Measurements from ENCODE around the gene TCIRG1. TPM values are rescaled to one million over a fixed set of nuclear protein-coding genes. Genes with fewer than 3 reads are reported as not detected.

The TCIRG1 gene
- total and polyA plus RNA-seq, 7 experiments from 2014 or later, result 27.3 to 381 (median 167) TPM

GRCh38 chr11:68076371-68077042 is 37.7 kb downstream of the TCIRG1 start:
- peaks cover 0 to 2% (median 0%) of the 10 kb centered on the region in 11 donors for H3K9me3 Mint-ChIP-seq
- no peak overlapping the region for H3K4me3 ChIP-seq (ENCODE audit: low read length)
- H3K36me3 Mint-ChIP-seq, result peaks cover 0 to 14% (median 4%) of the 10 kb centered on the region in 5 donors
- H3K27ac Mint-ChIP-seq, result peak overlapping the region in 1 of 9 donors; percentile 33
- no peak overlapping the region for H3K4me3 Mint-ChIP-seq
- ATAC-seq (peak; percentile 36), DNase-seq (peak in 1 of 9 donors; percentile 6)
- no peaks in the 10 kb centered on the region for H3K9me3 ChIP-seq (ENCODE audit: control insufficient read depth in 2 of 3, low read length in 3 of 3)
- no peaks in the 10 kb centered on the region for H3K27me3 ChIP-seq (ENCODE audit: control insufficient read depth in 2 of 2, insufficient read depth in 2 of 2, low read length in 2 of 2)
- H3K4me1 ChIP-seq (ENCODE audit: control insufficient read depth in 2 of 2, insufficient read depth in 2 of 2, low read length in 2 of 2), result no peaks in the 10 kb centered on the region
- no peaks in the 10 kb centered on the region for H3K36me3 ChIP-seq (ENCODE audit: control insufficient read depth in 2 of 3, insufficient read depth in 3 of 3, low read length in 3 of 3)
- intact Hi-C loops (cut with micrococcal nuclease), result no loop called here
- no peaks in the 10 kb centered on the region for H3K27me3 Mint-ChIP-seq
- no peak overlapping the region for H3K27ac ChIP-seq (ENCODE audit: low read depth, low read length)
- ChIA-PET POLR2A (no interaction called here), CTCF (no interaction called here)
- peaks cover 0 to 2% (median 0%) of the 10 kb centered on the region in 7 donors for H3K4me1 Mint-ChIP-seq

- Histone ChIP-seq H3K27me3 (ENCODE audit: control insufficient read depth in 2 of 2, insufficient read depth in 2 of 2, low read length in 2 of 2) (no peaks in the 10 kb centered on the region), H3K27ac (ENCODE audit: low read depth, low read length) (no peak overlapping the region), H3K4me3 (ENCODE audit: low read length) (no peak overlapping the region), H3K4me1 (ENCODE audit: control insufficient read depth in 2 of 2, insufficient read depth in 2 of 2, low read length in 2 of 2) (no peaks in the 10 kb centered on the region), H3K9me3 (ENCODE audit: control insufficient read depth in 2 of 3, low read length in 3 of 3) (no peaks in the 10 kb centered on the region), H3K36me3 (ENCODE audit: control insufficient read depth in 2 of 3, insufficient read depth in 3 of 3, low read length in 3 of 3) (no peaks in the 10 kb centered on the region)
- Mint-ChIP-seq H3K9me3 (peaks cover 0 to 2% (median 0%) of the 10 kb centered on the region in 11 donors), H3K27ac (peak overlapping the region in 2 of 9 donors; percentile 66 to 71), H3K36me3 (peaks cover 0 to 9% (median 4%) of the 10 kb centered on the region in 5 donors), H3K4me1 (peaks cover 0 to 2% (median 0%) of the 10 kb centered on the region in 7 donors), H3K4me3 (no peak overlapping the region), H3K27me3 (no peaks in the 10 kb centered on the region)
- DNase-seq (no peak), ATAC-seq (no peak)
- ChIA-PET CTCF (no interaction called here), POLR2A (no interaction called here)
- intact Hi-C loops (cut with micrococcal nuclease), result no loop called here
Measured at GRCh38 chr11:68077617-68078582, 39.1 kb downstream of the TCIRG1 start.

GRCh38 chr11:68080860-68081259 is 42.0 kb downstream of the TCIRG1 start:
- H3K27me3 Mint-ChIP-seq, result no peaks in the 10 kb centered on the region
- Histone ChIP-seq H3K4me1 (ENCODE audit: control insufficient read depth in 2 of 2, insufficient read depth in 2 of 2, low read length in 2 of 2) (no peaks in the 10 kb centered on the region), H3K9me3 (ENCODE audit: control insufficient read depth in 2 of 3, low read length in 3 of 3) (no peaks in the 10 kb centered on the region), H3K27ac (ENCODE audit: low read depth, low read length) (no peak overlapping the region), H3K4me3 (ENCODE audit: low read length) (no peak overlapping the region), H3K36me3 (ENCODE audit: control insufficient read depth in 2 of 3, insufficient read depth in 3 of 3, low read length in 3 of 3) (no peaks in the 10 kb centered on the region), H3K27me3 (ENCODE audit: control insufficient read depth in 2 of 2, insufficient read depth in 2 of 2, low read length in 2 of 2) (no peaks in the 10 kb centered on the region)
- CTCF ChIA-PET, result no interaction called here
- H3K36me3 Mint-ChIP-seq, result peaks cover 0 to 9% (median 4%) of the 10 kb centered on the region in 5 donors
- DNase-seq, result no peak
- ATAC-seq, result no peak
- intact Hi-C loops (cut with micrococcal nuclease), result no loop called here
- no peak overlapping the region for H3K27ac Mint-ChIP-seq
- no peak overlapping the region for H3K4me3 Mint-ChIP-seq
- H3K4me1 Mint-ChIP-seq, result peaks cover 0 to 2% (median 0%) of the 10 kb centered on the region in 7 donors
- no peaks in the 10 kb centered on the region for H3K9me3 Mint-ChIP-seq
- POLR2A ChIA-PET, result no interaction called here

GRCh38 chr11:68081691-68082090 is 42.9 kb downstream of the TCIRG1 start:
- H3K27me3 ChIP-seq (ENCODE audit: control insufficient read depth in 2 of 2, insufficient read depth in 2 of 2, low read length in 2 of 2), result no peaks in the 10 kb centered on the region
- peaks cover 0 to 2% (median 0%) of the 10 kb centered on the region in 7 donors for H3K4me1 Mint-ChIP-seq
- H3K9me3 ChIP-seq (ENCODE audit: control insufficient read depth in 2 of 3, low read length in 3 of 3), result no peaks in the 10 kb centered on the region
- H3K27ac ChIP-seq (ENCODE audit: low read depth, low read length), result no peak overlapping the region
- no peak overlapping the region for H3K4me3 ChIP-seq (ENCODE audit: low read length)
- H3K27me3 Mint-ChIP-seq, result no peaks in the 10 kb centered on the region
- peaks cover 0 to 9% (median 4%) of the 10 kb centered on the region in 5 donors for H3K36me3 Mint-ChIP-seq
- H3K4me3 Mint-ChIP-seq, result no peak overlapping the region
- ATAC-seq (no peak), DNase-seq (no peak)
- ChIA-PET POLR2A (no interaction called here), CTCF (no interaction called here)
- H3K36me3 ChIP-seq (ENCODE audit: control insufficient read depth in 2 of 3, insufficient read depth in 3 of 3, low read length in 3 of 3), result no peaks in the 10 kb centered on the region
- intact Hi-C loops (cut with micrococcal nuclease), result no loop called here
- H3K27ac Mint-ChIP-seq, result no peak overlapping the region
- no peaks in the 10 kb centered on the region for H3K9me3 Mint-ChIP-seq
- no peaks in the 10 kb centered on the region for H3K4me1 ChIP-seq (ENCODE audit: control insufficient read depth in 2 of 2, insufficient read depth in 2 of 2, low read length in 2 of 2)

- H3K27me3 ChIP-seq (ENCODE audit: control insufficient read depth in 2 of 2, insufficient read depth in 2 of 2, low read length in 2 of 2), result no peaks in the 10 kb centered on the region
- no peak overlapping the region for H3K4me3 ChIP-seq (ENCODE audit: low read length)
- ChIA-PET CTCF (no interaction called here), POLR2A (no interaction called here)
- no peak overlapping the region for H3K27ac ChIP-seq (ENCODE audit: low read depth, low read length)
- H3K36me3 ChIP-seq (ENCODE audit: control insufficient read depth in 2 of 3, insufficient read depth in 3 of 3, low read length in 3 of 3), result no peaks in the 10 kb centered on the region
- no peak overlapping the region for H3K27ac Mint-ChIP-seq
- no peak overlapping the region for H3K4me3 Mint-ChIP-seq
- H3K27me3 Mint-ChIP-seq, result no peaks in the 10 kb centered on the region
- H3K36me3 Mint-ChIP-seq, result peaks cover 0 to 9% (median 4%) of the 10 kb centered on the region in 5 donors
- no peaks in the 10 kb centered on the region for H3K9me3 Mint-ChIP-seq
- H3K9me3 ChIP-seq (ENCODE audit: control insufficient read depth in 2 of 3, low read length in 3 of 3), result no peaks in the 10 kb centered on the region
- no peak for ATAC-seq
- H3K4me1 ChIP-seq (ENCODE audit: control insufficient read depth in 2 of 2, insufficient read depth in 2 of 2, low read length in 2 of 2), result no peaks in the 10 kb centered on the region
- intact Hi-C loops (cut with micrococcal nuclease), result no loop called here
- H3K4me1 Mint-ChIP-seq, result peaks cover 0 to under 1% (median 0%) of the 10 kb centered on the region in 7 donors
- no peak for DNase-seq
Measured at GRCh38 chr11:68082481-68082880, 43.7 kb downstream of the TCIRG1 start.

GRCh38 chr11:68083517-68083916 is 44.7 kb downstream of the TCIRG1 start:
- no peaks in the 10 kb centered on the region for H3K9me3 Mint-ChIP-seq
- no peaks in the 10 kb centered on the region for H3K27me3 Mint-ChIP-seq
- H3K27me3 ChIP-seq (ENCODE audit: control insufficient read depth in 2 of 2, insufficient read depth in 2 of 2, low read length in 2 of 2), result no peaks in the 10 kb centered on the region
- ATAC-seq (no peak), DNase-seq (no peak)
- no peak overlapping the region for H3K4me3 Mint-ChIP-seq
- H3K27ac Mint-ChIP-seq, result no peak overlapping the region
- ChIA-PET CTCF (no interaction called here), POLR2A (no interaction called here)
- no peaks in the 10 kb centered on the region for H3K9me3 ChIP-seq (ENCODE audit: control insufficient read depth in 2 of 3, low read length in 3 of 3)
- H3K4me1 Mint-ChIP-seq, result no peaks in the 10 kb centered on the region
- H3K4me3 ChIP-seq (ENCODE audit: low read length), result no peak overlapping the region
- intact Hi-C loops (cut with micrococcal nuclease), result no loop called here
- peaks cover 0 to 9% (median 4%) of the 10 kb centered on the region in 5 donors for H3K36me3 Mint-ChIP-seq
- no peaks in the 10 kb centered on the region for H3K4me1 ChIP-seq (ENCODE audit: control insufficient read depth in 2 of 2, insufficient read depth in 2 of 2, low read length in 2 of 2)
- H3K27ac ChIP-seq (ENCODE audit: low read depth, low read length), result no peak overlapping the region
- no peaks in the 10 kb centered on the region for H3K36me3 ChIP-seq (ENCODE audit: control insufficient read depth in 2 of 3, insufficient read depth in 3 of 3, low read length in 3 of 3)

Measured in naive thymus-derived CD4-positive, alpha-beta T cell (primary cell).